Upper lobe of right lung (tissue), 1 donor: ENCODE results near the gene HBS1L. TPM values are rescaled to one million over a fixed set of nuclear protein-coding genes. Genes with fewer than 3 reads are reported as not detected.

Source experiments
- ATAC-seq: fragments of 200-7000 bp; cut with Tn5 transposase; one replicate; pipeline ENCODE4 v1.9.1; 2020; ENCODE audit warnings: mild to moderate bottlenecking, moderate library complexity
- DNase-seq: peaks from one replicate; pipeline ENCODE4 v3.0.0-alpha.2; 2020
- H3K27ac ChIP-seq: fragments of 200-600 bp; one replicate; pipeline ENCODE4 v1.8.0; 2022
- H3K27me3 ChIP-seq: fragments of 200-600 bp; one replicate; pipeline ENCODE4 v1.8.0; 2022; ENCODE audit warnings: mild to moderate bottlenecking
- H3K36me3 ChIP-seq: fragments of 200-600 bp; one replicate; pipeline ENCODE4 v1.8.0; 2022
- H3K4me1 ChIP-seq: fragments of 200-600 bp; one replicate; pipeline ENCODE4 v1.8.0; 2022
- H3K4me3 ChIP-seq: fragments of 200-600 bp; one replicate; pipeline ENCODE4 v1.8.0; 2022; ENCODE audit warnings: mild to moderate bottlenecking
- H3K9me3 ChIP-seq: fragments of 200-600 bp; one replicate; pipeline ENCODE4 v1.8.0; 2022
- intact Hi-C: fragments of 100-400 bp; cut with DNase I; formaldehyde crosslinking; loops from one replicate; pipeline ENCODE4 v1.11.0; 2022
- total RNA-seq: library from RNA; stranded (reverse); fragmentation: NEBNext Ultra II Directional; extraction: Animal tissue kit (Norgen Biotek cat#: 25700); gene quantifications from one replicate; pipeline ENCODE4 v1.2.1, GENCODE V29; 2021
- TF ChIP-seq, protein P1 (sequence below): fragments of 200-600 bp; IDR thresholded peaks from one replicate; pipeline ENCODE4 v1.8.0; 2022; ENCODE audit warnings: antibody characterized with exemption
- donor health status: DM: no; HTN: yes; CAD: no; lungs with severe emphysema.

Gene HBS1L
- total RNA-seq, 1 donor from 2014 or later: 48.2 TPM

DNA sequence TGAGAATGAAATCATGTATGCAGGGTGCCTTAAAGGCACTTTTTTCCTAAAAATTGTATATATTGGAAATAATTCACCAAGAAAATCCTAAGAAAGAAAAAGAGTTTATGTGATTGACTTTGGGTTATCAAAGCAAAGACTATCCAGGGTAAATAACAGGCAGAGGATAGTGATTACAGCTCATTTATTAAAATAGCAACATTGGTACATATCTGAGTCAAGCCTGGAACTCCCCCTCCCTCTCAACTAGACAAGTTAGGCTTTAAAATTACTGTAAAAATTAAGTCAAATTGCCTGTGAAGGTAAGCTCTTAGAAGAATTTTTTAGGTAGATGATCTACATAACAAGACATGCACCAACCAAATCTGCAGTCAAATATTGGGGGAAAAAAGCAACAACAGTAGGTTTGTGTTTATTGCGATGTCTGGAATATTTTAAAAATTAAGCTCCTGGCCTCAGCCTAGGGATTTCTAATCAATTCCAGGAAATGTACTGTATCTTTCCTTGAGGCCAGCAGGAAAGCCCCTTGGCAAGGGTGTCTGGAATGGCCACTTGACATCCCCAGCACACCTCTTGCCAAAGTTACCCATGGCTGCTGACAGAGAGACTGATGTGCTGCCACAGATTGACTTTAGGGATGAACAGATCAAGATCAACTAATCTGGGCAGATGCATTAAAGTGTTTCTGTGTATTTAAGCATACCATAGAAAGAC lies 31.2 kb upstream of the HBS1L start:
- intact Hi-C loops: no loop called here
- no peak for ATAC-seq

DNA sequence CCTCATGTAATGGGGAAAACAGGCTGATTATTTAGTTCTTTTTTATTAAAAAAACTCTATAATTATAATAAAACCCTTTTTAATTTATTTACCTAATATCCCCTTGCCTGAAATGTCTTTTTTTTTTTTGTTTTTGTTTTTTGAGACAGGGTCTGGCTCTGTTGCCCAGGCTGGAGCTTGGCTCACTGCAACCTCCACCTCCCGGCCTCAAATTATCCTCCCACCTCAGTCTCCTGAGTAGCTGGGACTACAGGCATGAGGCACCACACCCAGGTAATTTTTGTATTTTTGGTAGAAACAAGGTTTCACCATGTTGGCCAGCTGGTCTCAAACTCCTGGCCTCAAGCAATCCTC lies 30.3 kb upstream of the HBS1L start:
- H3K27ac ChIP-seq: no peak overlapping the region
- intact Hi-C loops: no loop called here
- H3K4me1 ChIP-seq: no peaks in the 10 kb centered on the region
- H3K4me3 ChIP-seq: no peak overlapping the region
- H3K36me3 ChIP-seq: no peaks in the 10 kb centered on the region
- ATAC-seq (no peak), DNase-seq (no peak)
- no peaks in the 10 kb centered on the region for H3K27me3 ChIP-seq
- TF ChIP-seq, protein P1, sequence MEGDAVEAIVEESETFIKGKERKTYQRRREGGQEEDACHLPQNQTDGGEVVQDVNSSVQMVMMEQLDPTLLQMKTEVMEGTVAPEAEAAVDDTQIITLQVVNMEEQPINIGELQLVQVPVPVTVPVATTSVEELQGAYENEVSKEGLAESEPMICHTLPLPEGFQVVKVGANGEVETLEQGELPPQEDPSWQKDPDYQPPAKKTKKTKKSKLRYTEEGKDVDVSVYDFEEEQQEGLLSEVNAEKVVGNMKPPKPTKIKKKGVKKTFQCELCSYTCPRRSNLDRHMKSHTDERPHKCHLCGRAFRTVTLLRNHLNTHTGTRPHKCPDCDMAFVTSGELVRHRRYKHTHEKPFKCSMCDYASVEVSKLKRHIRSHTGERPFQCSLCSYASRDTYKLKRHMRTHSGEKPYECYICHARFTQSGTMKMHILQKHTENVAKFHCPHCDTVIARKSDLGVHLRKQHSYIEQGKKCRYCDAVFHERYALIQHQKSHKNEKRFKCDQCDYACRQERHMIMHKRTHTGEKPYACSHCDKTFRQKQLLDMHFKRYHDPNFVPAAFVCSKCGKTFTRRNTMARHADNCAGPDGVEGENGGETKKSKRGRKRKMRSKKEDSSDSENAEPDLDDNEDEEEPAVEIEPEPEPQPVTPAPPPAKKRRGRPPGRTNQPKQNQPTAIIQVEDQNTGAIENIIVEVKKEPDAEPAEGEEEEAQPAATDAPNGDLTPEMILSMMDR: no peak
- H3K9me3 ChIP-seq: peaks cover 9% of the 10 kb centered on the region

More for the DNA sequence above, 31.2 kb upstream of the HBS1L start:
- TF ChIP-seq, protein P1: no peak
- Histone ChIP-seq H3K36me3 (no peaks in the 10 kb centered on the region), H3K27ac (no peak overlapping the region), H3K4me3 (no peak overlapping the region), H3K4me1 (no peaks in the 10 kb centered on the region), H3K9me3 (peaks cover 9% of the 10 kb centered on the region), H3K27me3 (no peaks in the 10 kb centered on the region)
- DNase-seq: no peak

DNA sequence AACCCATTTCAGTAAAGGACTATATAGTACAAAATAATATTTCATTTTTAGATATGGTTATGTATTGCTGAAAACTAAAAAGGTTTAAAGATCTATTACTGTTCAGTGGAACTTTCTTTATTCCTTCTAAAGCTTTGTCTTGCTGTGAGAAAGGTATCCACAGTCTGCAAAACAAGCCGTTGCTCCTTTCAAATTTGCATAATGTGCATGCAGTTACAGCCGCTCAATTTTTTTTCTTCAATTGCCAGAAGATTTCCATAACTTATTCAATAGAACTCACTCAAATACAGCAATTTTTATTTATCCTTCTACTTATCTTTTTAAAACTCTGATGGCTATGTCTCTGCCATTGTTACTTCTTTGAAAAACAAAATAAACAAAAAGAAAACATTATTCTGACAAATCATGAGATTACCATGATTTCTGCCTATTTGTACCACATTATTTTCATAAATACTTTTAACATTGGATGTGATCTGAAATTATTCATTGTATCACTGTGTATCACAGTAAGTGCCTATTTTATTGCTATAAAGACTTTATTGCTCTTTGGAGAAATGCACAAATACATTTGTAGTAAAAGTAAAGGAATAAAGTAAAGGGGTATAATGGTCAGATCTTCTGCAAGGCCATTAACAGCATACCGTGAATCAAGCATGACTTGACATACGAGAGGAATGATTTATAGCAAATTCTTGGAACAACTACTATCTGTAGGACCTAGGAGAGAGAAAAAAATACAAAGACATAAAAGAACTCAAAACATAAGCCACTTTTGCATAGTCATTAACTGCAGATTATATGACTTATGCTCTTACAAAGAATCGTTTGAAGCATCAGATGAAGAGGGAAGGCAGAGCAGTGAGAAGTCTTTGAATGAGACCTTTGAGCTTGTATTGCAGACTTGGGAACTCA lies 29.6 kb upstream of the HBS1L start:
- no peaks in the 10 kb centered on the region for H3K4me1 ChIP-seq

DNA sequence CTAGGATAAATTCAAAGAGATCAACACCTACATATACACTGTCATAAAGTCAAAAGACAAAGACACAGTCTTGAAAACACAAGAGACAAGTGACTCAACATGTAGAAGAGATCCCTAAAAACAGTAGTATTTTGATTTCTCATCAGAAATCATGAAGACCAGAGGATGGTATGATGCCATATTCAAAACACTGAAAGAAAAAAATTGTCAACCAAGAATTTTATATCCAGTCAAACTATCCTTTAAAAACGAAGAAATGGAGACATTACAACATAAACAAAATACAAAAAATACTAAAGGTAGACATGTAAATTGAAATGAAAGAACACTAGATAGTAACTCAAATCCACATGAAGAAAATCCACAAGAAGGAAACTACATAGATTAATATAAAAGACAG lies 27.3 kb upstream of the HBS1L start:
- H3K27ac ChIP-seq: no peak overlapping the region
- DNase-seq (no peak), ATAC-seq (no peak)
- no peaks in the 10 kb centered on the region for H3K4me1 ChIP-seq
- no peaks in the 10 kb centered on the region for H3K27me3 ChIP-seq
- no peak overlapping the region for H3K4me3 ChIP-seq
- intact Hi-C loops: no loop called here
- H3K36me3 ChIP-seq: no peaks in the 10 kb centered on the region
- H3K9me3 ChIP-seq: peaks cover 9% of the 10 kb centered on the region
- TF ChIP-seq, protein P1: no peak

More for the DNA sequence above, 29.6 kb upstream of the HBS1L start:
- no peaks in the 10 kb centered on the region for H3K27me3 ChIP-seq
- peaks cover 9% of the 10 kb centered on the region for H3K9me3 ChIP-seq
- H3K36me3 ChIP-seq: no peaks in the 10 kb centered on the region
- TF ChIP-seq, protein P1: no peak
- no peak overlapping the region for H3K27ac ChIP-seq
- DNase-seq (no peak), ATAC-seq (no peak)
- intact Hi-C loops: no loop called here
- H3K4me3 ChIP-seq: no peak overlapping the region

DNA sequence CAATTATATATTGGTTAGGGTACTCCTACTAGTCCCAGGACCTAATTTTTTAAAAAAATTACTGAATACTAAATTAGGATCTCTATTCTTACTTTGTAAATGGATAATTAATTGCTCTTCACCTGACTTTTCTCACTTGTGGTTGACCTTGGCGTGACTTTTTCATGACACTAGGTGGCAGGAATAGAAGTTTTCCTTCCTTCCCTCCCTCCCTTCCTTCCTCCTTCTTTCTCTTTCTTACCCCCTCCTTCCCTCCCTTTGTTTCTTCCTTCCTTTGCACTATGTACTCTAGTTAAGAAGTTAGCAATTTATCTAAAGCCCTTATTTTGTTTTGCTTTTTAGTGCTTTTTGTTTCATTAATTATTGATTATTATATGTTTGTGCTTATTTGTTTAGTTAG lies 20.4 kb upstream of the HBS1L start:
- intact Hi-C loops: no loop called here
- Histone ChIP-seq H3K4me1 (no peaks in the 10 kb centered on the region), H3K4me3 (no peak overlapping the region), H3K27ac (no peak overlapping the region), H3K36me3 (no peaks in the 10 kb centered on the region), H3K27me3 (no peaks in the 10 kb centered on the region), H3K9me3 (no peaks in the 10 kb centered on the region)
- TF ChIP-seq, protein P1: no peak
- no peak for ATAC-seq
- no peak for DNase-seq
